CD4-positive, alpha-beta T cell treated with Interleukin-12 subunit alpha and Interleukin-12 subunit beta, for 1 hour (primary cell): ENCODE data around the gene MYO5B.
"Not testable (repeated sequence)": the region's sequence is repeated elsewhere in the genome, so short reads cannot be mapped to it uniquely, and the experiment has no call there.

Experiments
- DNase-seq: peaks from one replicate; pipeline ENCODE4 v3.0.0-alpha.2; 2020

The MYO5B gene

GRCh38 chr18:50096766-50097435 is 98.0 kb downstream of the MYO5B start:
- no peak for DNase-seq

GRCh38 chr18:50094786-50095185 is 100.2 kb downstream of the MYO5B start:
- not testable (repeated sequence) for DNase-seq

- no peak for DNase-seq
Measured at GRCh38 chr18:50094221-50094773, 100.7 kb downstream of the MYO5B start.

- DNase-seq = no peak
Measured at GRCh38 chr18:50093366-50094064, 101.4 kb downstream of the MYO5B start.

- no peak for DNase-seq
Measured at GRCh38 chr18:50092245-50092805, 102.6 kb downstream of the MYO5B start.

GRCh38 chr18:50091509-50092244 is 103.3 kb downstream of the MYO5B start:
- DNase-seq = no peak

- DNase-seq = no peak
Measured at GRCh38 chr18:50090370-50091312, 104.3 kb downstream of the MYO5B start.

GRCh38 chr18:50089702-50090101 is 105.2 kb downstream of the MYO5B start:
- no peak for DNase-seq

GRCh38 chr18:50083708-50084107 is 111.2 kb downstream of the MYO5B start:
- DNase-seq = no peak

- DNase-seq = no peak
Measured at GRCh38 chr18:50080932-50081560, 113.9 kb downstream of the MYO5B start.

- no peak for DNase-seq
Measured at GRCh38 chr18:50080316-50080715, 114.6 kb downstream of the MYO5B start.

- no peak for DNase-seq
Measured at GRCh38 chr18:50079571-50080295, 115.2 kb downstream of the MYO5B start.

- DNase-seq = no peak
Measured at GRCh38 chr18:50076277-50076676, 118.7 kb downstream of the MYO5B start.

- no peak for DNase-seq
Measured at GRCh38 chr18:50075772-50076171, 119.2 kb downstream of the MYO5B start.

GRCh38 chr18:50074404-50074803 is 120.5 kb downstream of the MYO5B start:
- no peak for DNase-seq

- no peak for DNase-seq
Measured at GRCh38 chr18:50073319-50073718, 121.6 kb downstream of the MYO5B start.

- no peak for DNase-seq
Measured at GRCh38 chr18:50072146-50072545, 122.8 kb downstream of the MYO5B start.

GRCh38 chr18:50071397-50071796 is 123.5 kb downstream of the MYO5B start:
- no peak for DNase-seq

- no peak for DNase-seq
Measured at GRCh38 chr18:50069422-50069821, 125.5 kb downstream of the MYO5B start.

GRCh38 chr18:50065527-50065926 is 129.4 kb downstream of the MYO5B start:
- no peak for DNase-seq

- DNase-seq = no peak
Measured at GRCh38 chr18:50065039-50065438, 129.9 kb downstream of the MYO5B start.
